ENCODE data around the gene AP2S1. TPM values are rescaled to one million over a fixed set of nuclear protein-coding genes. Genes with fewer than 3 reads are reported as not detected.

The AP2S1 gene
- total and polyA plus RNA-seq, 2 of the 4 experiments (the other 2 are of a cell fraction), result 144 to 274 TPM

- TF ChIP-seq RAD21 (IDR thresholded peaks at IDR 0.05; ENCODE audit: low read length) (peak; percentile 24), RCOR1 (IDR thresholded peaks at IDR 0.05; ENCODE audit: insufficient replicate concordance, low read length) (no peak), CTCF (conservative IDR thresholded peaks at IDR 0.05; ENCODE audit: low read depth, low read length) (no peak), SMC3 (IDR thresholded peaks at IDR 0.05; ENCODE audit: low read depth, low read length) (no peak), RFX5 (IDR thresholded peaks at IDR 0.05; ENCODE audit: low read depth, low read length) (no peak), FOS (IDR thresholded peaks at IDR 0.05; ENCODE audit: low read depth, low read length) (peak; percentile 76)
- Histone ChIP-seq H3K23ac (ENCODE audit: low read depth, low read length) (no peak overlapping the region), H3K79me1 (ENCODE audit: low read depth in 1 of 2, low read length in 2 of 2) (peaks cover 31 to 82% of the 10 kb centered on the region in 2 experiments), H3K4me3 (ENCODE audit: insufficient read depth, low read depth, low read length) (no peak overlapping the region), H3K4me2 (ENCODE audit: low read depth, low read length) (peak overlapping the region; percentile 33; the same call in 1 of the 2 replicates), H2AFZ (replicated peaks; ENCODE audit: low read length, poor library complexity) (no peak overlapping the region), H4K5ac (ENCODE audit: low read depth, low read length) (no peak overlapping the region), H4K8ac (ENCODE audit: low read depth in 2 of 2, low read length in 2 of 2) (no peak overlapping the region), H3K36me3 (ENCODE audit: control insufficient read depth, insufficient read depth, low read length) (no peaks in the 10 kb centered on the region), H3K56ac (ENCODE audit: extremely low read depth, insufficient read depth, low read length) (no peak overlapping the region), H2BK5ac (ENCODE audit: low read depth, low read length, poor library complexity, severe bottlenecking) (peak overlapping the region; percentile 62), H3K4me1 (ENCODE audit: control insufficient read depth, insufficient read depth, low read length) (peaks cover 10% of the 10 kb centered on the region; the same call in 1 of the 2 replicates), H3K27ac (ENCODE audit: insufficient read depth, low read length) (peak overlapping the region; percentile 51), H3K9me3 (ENCODE audit: control insufficient read depth, insufficient read depth, low read length) (no peaks in the 10 kb centered on the region), H2BK120ac (ENCODE audit: low read depth, low read length) (peak overlapping the region; percentile 4; the same call in 1 of the 2 replicates), H2BK20ac (ENCODE audit: low read depth, low read length) (no peak overlapping the region), H3K4ac (ENCODE audit: low read depth, low read length) (peak overlapping the region; percentile 21), H3K9me1 (ENCODE audit: insufficient read depth, low read length) (peaks cover 13% of the 10 kb centered on the region), H2AK9ac (replicated peaks; ENCODE audit: low read depth, low read length, poor library complexity) (no peak overlapping the region), H3K14ac (replicated peaks; ENCODE audit: low read depth, low read length) (peak overlapping the region; percentile 18; the same call in 1 of the 2 replicates), H3K9ac (ENCODE audit: low read depth, low read length) (no peak overlapping the region), H4K91ac (ENCODE audit: insufficient read depth, low read depth, low read length) (no peak overlapping the region), H3K18ac (ENCODE audit: low read depth, low read length) (no peak overlapping the region), H2AK5ac (ENCODE audit: low read depth, low read length) (0 out of 2 replicates have a peak overlapping the region, but pooled peaks have one; percentile 37), H3K27me3 (ENCODE audit: control insufficient read depth, insufficient read depth, low read length) (no peaks in the 10 kb centered on the region), H2BK15ac (ENCODE audit: low read depth, low read length) (no peak overlapping the region), H4K20me1 (ENCODE audit: insufficient read depth, low read length) (peaks cover 29% of the 10 kb centered on the region)
- dilution Hi-C loops (cut with HindIII; ENCODE audit: low sequenced_read_pairs, unreplicated experiment), result no loop called here
- intact Hi-C loops (cut with micrococcal nuclease), result loop anchor here (5.0 kb wide), 1 partner anchor 54 kb away; no protein-coding TSS in a partner anchor
- in situ Hi-C loops (cut with MboI; ENCODE audit: low sequenced_read_pairs), result no loop called here
- ChIA-PET CTCF (no interaction called here), POLR2A (ENCODE audit: unreplicated experiment) (interaction anchor here (0.7 kb wide), 1 partner anchor 15 kb away, joined by 5 read pairs; no protein-coding TSS in a partner anchor)
- peak; percentile 93 for DNase-seq
- BruUV-seq (replicated peaks), result no TSS peak
- ATAC-seq (ENCODE audit: low read depth), result peak; percentile 85
- WGBS, 2 experiments (ENCODE audit: extremely low coverage in 2 of 2, insufficient read length in 1 of 2), result 0% methylated on average over 4 of the region's 9 CpGs; no CpG with 5 or more reads in 1 of the 2 experiments
Observed at GRCh38 chr19:46878613-46879375, 28.1 kb upstream of the AP2S1 start.

All from IMR-90 (cell line).